GM19467 (cell line): ENCODE measurements around the gene MKRN2OS.
A peak's percentile ranks its signal among the peaks of the same experiment; 100 is the strongest.
"Not testable (repeated sequence)": the region's sequence is repeated elsewhere in the genome, so short reads cannot be mapped to it uniquely, and the experiment has no call there.

Experiments
- ATAC-seq: cut with Tn5 transposase; IDR thresholded peaks from one replicate; pipeline ENCODE4 v1.9.1; 2021; ENCODE audit warnings: mild to moderate bottlenecking, moderate library complexity; ENCODE audit not compliant: unreplicated experiment

Gene MKRN2OS

GRCh38 chr3:12562451-12562850, 17.2 kb upstream of the MKRN2OS start:
- ATAC-seq: no peak

- ATAC-seq: no peak
These were observed 16.1 kb upstream of the MKRN2OS start for GRCh38 chr3:12561397-12561796.

DNA sequence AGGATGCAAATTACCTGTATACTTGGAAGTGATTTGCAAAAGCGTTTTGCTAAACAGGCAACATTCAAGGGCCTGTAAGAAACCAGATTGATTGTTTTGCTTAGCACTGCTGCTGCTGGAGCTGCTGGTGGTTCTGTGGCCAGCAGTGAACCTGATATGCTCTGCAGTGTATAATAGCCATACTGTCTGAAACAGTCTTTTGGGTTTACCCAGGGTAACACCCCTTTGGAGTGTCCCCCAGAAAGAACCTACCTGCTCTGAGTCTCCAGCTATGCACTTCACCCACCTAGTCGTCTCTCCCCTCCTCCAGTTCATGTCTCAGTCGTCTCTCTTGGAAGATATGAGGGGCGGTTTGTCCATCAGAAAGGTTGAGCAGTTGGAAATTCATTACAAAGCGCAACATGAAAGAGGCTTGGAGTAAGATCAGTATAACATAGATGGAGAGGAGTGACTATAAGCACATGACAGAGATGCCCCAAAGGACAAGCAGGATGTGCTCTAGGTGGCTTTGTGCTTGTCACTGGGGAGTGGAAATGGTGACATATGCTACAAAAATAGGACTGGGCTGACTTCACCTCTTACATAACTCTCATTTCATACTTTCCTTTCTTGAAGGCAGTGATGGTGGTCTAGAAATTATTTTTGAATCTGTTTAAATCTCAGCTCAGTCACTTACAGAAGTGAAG, 15.3 kb upstream of the MKRN2OS start:
- no peak for ATAC-seq

GRCh38 chr3:12559520-12559919, 14.2 kb upstream of the MKRN2OS start:
- no peak for ATAC-seq

- no peak for ATAC-seq
These were observed 13.4 kb upstream of the MKRN2OS start for GRCh38 chr3:12558706-12559105.

- ATAC-seq: no peak
These were observed 12.3 kb upstream of the MKRN2OS start for GRCh38 chr3:12557473-12558100.

GRCh38 chr3:12556690-12557472, 11.6 kb upstream of the MKRN2OS start, which contains the start of gene MKRN2:
MKRN2 (plus strand) TSS chr3:12557087; CDS start chr3:12557151, 64 bp downstream.
- ATAC-seq: peak; percentile 81

GRCh38 chr3:12556314-12556689, 11.0 kb upstream of the MKRN2OS start:
- no peak for ATAC-seq

DNA sequence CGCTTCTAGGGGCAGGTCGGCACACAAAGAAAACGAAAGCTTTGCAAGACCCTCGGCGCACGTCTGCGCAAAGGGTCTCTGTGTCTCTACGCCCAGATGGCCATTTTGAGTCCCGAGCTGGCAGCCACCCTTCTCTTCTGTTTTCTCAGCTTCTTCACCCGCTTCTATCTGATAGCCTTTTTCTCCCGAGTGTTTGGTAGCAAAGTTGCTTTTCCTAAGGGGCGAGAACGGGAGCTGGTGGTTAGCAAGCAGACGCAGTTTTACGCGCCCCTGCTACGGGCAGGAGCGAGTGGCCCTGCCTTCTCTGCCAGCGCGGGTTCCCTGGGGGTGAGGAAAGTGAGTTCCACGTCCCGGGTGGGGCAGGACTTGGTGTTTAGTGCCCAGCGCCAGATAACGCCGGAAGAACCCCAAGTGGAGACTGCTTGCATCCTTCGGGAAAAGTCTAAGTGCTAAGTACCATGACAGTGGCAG, 8.7 kb upstream of the MKRN2OS start:
- no peak for ATAC-seq

DNA sequence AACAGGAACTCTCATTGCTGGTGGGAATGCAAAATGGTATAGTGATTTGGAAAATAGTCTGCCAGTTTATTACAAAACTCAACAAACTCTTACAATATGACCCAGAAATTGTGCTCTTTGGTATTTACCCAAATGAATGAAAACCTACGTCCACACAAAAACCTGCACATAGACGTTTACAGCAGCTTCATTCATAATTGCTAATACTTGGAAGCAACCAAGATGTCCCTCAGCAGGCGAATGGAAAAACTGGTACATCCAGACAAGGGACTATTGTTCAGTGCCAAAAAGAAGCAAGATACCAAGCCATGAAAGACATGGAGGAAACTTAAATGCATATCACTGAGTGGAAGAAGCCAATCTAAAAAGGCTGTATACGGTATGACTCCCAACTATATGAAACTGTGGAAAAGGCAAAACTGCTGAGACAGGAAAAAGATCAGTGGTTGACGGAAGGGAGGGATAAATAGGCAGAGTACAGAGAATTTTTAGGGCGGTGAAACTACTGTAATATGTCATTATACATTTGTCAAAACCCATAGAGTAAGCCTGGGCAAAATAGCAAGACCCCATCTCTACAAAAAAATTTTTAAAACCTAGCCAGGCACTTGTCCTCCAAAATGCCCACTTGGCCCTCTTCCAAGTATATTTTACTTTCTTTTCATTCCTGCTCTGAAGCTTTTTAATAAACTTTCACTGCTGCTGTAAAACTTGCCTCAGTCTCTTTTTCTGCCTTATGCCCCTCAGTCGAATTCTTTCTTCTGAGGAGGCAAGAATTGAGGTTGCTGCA, 4.9 kb upstream of the MKRN2OS start:
- ATAC-seq: no peak

DNA sequence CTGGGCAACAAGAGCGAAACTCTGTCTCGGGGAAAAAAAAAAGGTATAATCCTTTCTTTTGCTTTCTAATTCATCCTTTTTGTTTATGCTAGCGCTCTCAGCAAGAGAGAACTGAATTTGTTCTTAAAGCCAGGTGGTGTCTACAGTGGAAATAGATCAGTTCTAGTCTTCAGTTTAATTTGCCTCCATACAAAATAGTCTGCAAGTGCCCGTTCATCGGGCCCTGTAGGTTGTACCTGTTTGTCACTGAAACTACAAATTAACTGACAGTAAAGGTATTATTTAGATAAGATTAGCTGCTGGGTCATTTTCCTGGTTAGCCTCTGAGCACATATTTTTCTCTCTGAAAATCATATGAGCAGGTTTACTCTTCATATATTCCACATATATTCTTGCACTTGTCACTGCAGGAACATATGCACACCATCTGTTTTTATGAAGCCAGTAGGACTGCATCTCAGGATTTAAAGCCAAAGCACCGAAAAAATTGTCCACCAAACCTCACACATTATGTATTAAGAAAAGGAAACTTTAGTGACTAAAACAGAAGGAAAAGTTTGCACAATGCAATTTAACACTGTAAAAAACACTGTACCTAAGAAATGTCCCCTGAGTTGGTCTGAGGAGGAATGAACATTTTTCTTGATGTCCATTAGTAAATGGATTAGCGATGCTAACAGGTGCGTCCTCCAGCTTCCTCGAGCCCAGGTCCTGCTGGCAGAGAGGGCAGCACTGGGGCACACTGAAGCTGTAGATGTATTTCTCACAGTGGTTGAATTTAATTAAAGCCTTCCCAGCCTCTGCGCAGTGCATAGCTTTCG, 437 bp downstream of the MKRN2OS start:
- no peak for ATAC-seq

- not testable (repeated sequence) for ATAC-seq
These were observed 1.8 kb downstream of the MKRN2OS start for GRCh38 chr3:12543497-12543896.

DNA sequence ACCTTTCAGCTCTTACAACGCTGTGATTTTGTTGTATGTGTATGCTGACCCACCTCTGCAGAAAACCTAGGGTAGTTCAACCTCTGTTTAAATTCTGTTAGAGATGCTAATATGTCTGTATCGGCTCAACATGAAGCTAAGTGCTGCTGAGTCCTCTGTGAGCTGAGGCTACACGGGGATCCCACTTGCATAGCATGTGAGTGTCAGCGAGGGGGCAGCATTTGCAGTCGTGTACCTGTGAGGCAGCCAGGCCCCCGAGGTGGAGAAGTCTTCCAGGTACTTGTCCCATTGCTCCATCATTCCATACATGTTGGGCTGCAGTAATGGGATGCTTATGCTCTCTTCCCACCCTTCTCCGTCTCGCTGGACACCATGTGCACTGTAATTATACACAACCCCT, 3.7 kb downstream of the MKRN2OS start:
- ATAC-seq: no peak

DNA sequence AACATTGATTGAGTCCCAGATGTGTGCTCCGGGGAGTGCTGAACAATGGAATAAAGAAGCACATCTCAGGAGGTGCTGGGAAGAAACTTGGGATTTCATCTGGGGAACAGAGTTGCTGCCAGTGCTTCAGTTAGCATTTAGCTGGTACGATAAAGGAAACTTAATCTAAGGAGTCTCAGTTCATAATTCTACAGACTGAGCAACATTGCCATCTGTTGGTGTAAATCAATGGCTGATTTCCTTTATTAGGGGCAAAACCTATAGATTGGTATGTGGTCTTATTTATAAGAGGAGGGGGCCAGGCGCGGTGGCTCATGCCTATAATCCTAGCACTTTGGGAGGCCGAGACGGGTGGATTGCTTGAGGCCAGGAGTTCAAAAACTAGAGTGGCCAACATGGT, 8.9 kb downstream of the MKRN2OS start:
- ATAC-seq: no peak

GRCh38 chr3:12532182-12532581, 13.1 kb downstream of the MKRN2OS start:
- no peak for ATAC-seq

DNA sequence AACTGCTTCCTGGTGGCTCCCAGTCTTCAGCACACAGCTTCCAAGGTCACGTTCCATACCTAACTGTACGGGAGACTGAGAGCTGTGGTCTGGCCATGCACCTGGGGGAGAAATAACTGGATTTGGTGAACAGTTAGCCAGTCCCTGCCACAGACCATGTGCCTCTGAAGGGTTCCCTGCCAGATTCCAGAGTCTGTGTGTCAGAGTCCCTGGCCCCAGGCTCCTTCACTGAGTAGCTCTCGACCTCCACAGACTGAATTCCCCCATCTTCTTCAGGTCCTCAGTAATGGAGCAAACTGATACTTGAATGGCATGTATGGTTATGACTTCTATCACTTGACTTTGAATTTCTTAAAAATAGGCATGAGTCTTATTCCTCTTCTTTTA, 17.5 kb downstream of the MKRN2OS start:
- ATAC-seq: no peak

- no peak for ATAC-seq
These were observed 22.6 kb downstream of the MKRN2OS start for GRCh38 chr3:12522721-12523120.

GRCh38 chr3:12521010-12521409, 24.3 kb downstream of the MKRN2OS start:
- no peak for ATAC-seq

GRCh38 chr3:12518261-12519028, 26.9 kb downstream of the MKRN2OS start:
- ATAC-seq: no peak
